CD8-positive, alpha-beta memory T cell (primary cell): ENCODE results near the gene PTPN14. TPM values are rescaled to one million over a fixed set of nuclear protein-coding genes. Genes with fewer than 3 reads are reported as not detected.
A peak's percentile ranks its signal among the peaks of the same experiment; 100 is the strongest.

Source experiments
- CTCF ChIA-PET: fragments of 350-600 bp; sonication (Branson Sonifier 250); formaldehyde crosslinking; loops from one replicate; lab custom pipeline; 2021; ENCODE audit warnings: antibody characterized with exemption; lab: Charles Lee
- POLR2A ChIA-PET: fragments of 350-600 bp; sonication (Branson Sonifier 250); formaldehyde crosslinking; loops from one replicate; lab custom pipeline; 2021; ENCODE audit warnings: antibody characterized with exemption; lab: Charles Lee
- DNase-seq, 5 donors: peaks; one replicate each; pipeline versions ENCODE4 v3.0.0 to v3.0.0-alpha.2; 2020 to 2022; ENCODE audit warnings: mixed read lengths in 1 of 5
- H3K27ac ChIP-seq: one replicate; pipeline ENCODE4 v1.7.0; 2013; ENCODE audit warnings: low read depth, mild to moderate bottlenecking, low read length, moderate library complexity
- H3K27me3 ChIP-seq: 2 replicates; pipeline ENCODE4 v1.7.0; 2013; ENCODE audit warnings: low read length, mild to moderate bottlenecking; ENCODE audit not compliant: insufficient read depth, poor library complexity, severe bottlenecking
- H3K36me3 ChIP-seq: 2 replicates; pipeline ENCODE4 v1.7.0; 2013; ENCODE audit warnings: mild to moderate bottlenecking, low read length, moderate library complexity; ENCODE audit not compliant: insufficient read depth
- H3K4me1 ChIP-seq: 2 replicates; pipeline ENCODE4 v1.7.0; 2013; ENCODE audit warnings: mild to moderate bottlenecking, low read length, moderate library complexity; ENCODE audit not compliant: insufficient read depth
- H3K4me3 ChIP-seq: 2 replicates; pipeline ENCODE4 v1.7.0; 2013; ENCODE audit warnings: mild to moderate bottlenecking, low read length
- H3K9me3 ChIP-seq: 2 replicates; pipeline ENCODE4 v1.7.0; 2013; ENCODE audit warnings: mild to moderate bottlenecking, low read length
- H3K27ac Mint-ChIP-seq, 8 donors: one replicate each; pipeline ENCODE4 v1.8.0; 2020 to 2021; ENCODE audit warnings: mixed read lengths in 8 of 8, mild to moderate bottlenecking in 6 of 8, inconsistent platforms in 3 of 8, moderate library complexity in 3 of 8
- H3K27me3 Mint-ChIP-seq, 2 donors: one replicate each; pipeline ENCODE4 v1.8.0; 2020 to 2021; ENCODE audit warnings: mixed read lengths in 2 of 2, mild to moderate bottlenecking in 1 of 2, moderate library complexity in 1 of 2
- H3K36me3 Mint-ChIP-seq, 3 donors: one replicate each; pipeline ENCODE4 v1.8.0; 2020 to 2021; ENCODE audit warnings: mixed read lengths in 3 of 3, inconsistent platforms in 1 of 3, mild to moderate bottlenecking in 1 of 3
- H3K4me1 Mint-ChIP-seq, 3 donors: one replicate each; pipeline ENCODE4 v1.8.0; 2020 to 2021; ENCODE audit warnings: mixed read lengths in 3 of 3, inconsistent platforms in 1 of 3, mild to moderate bottlenecking in 1 of 3
- H3K4me3 Mint-ChIP-seq, 7 donors: one replicate each; pipeline ENCODE4 v1.8.0; 2020 to 2021; ENCODE audit warnings: mixed read lengths in 7 of 7, mild to moderate bottlenecking in 6 of 7, moderate library complexity in 4 of 7, inconsistent platforms in 2 of 7
- H3K9me3 Mint-ChIP-seq, 5 donors: one replicate each; pipeline ENCODE4 v1.8.0; 2020 to 2022; ENCODE audit warnings: mixed read lengths in 5 of 5, mild to moderate bottlenecking in 3 of 5, moderate library complexity in 2 of 5, inconsistent platforms in 1 of 5
- polyA plus RNA-seq: library from polyadenylated mRNA; unstranded; fragments of 300-500 nt; fragmentation: Illumina TruSeq; gene quantifications from one replicate; pipeline ENCODE4 v1.2.3, GENCODE V29; 2021
- total RNA-seq, 2 experiments: library from RNA; stranded (reverse); gene quantifications; one replicate each; pipeline ENCODE4 v1.2.3, GENCODE V29; 2021

Gene PTPN14
- total and polyA plus RNA-seq, 3 experiments from 2014 or later: 0.70 to 0.91 (median 0.79) TPM

DNA sequence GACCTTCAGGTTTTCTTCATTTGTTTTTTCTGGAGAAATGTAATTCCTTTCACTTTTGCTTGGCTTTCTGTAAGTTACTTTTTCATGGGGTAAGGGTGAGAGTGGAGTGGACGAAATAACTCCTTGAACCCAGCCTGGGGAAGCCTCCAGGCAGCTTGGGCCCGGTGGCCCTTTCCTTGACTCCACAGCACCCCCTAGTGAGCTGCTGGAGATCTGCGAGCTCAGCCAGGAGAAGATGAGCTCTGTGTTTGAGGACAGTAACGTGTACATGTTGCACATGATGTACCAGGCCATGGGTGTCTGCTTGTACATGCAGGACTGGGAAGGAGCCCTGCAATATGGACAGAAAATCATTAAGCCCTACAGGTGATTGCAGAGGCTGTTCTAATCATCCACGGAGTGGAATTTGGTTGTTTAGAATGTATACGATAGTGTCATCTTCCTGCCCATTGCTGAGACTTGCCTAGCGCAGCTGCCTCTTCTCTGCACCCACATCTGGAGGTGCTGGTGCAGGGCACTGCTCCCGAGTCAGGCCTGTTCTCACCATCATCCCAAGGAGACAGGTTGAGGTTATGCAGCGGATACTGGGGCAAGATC, 219.5 kb downstream of the PTPN14 start:
- DNase-seq: peak; percentile 16 to 55 (median 29)
- no peak overlapping the region for H3K4me3 Mint-ChIP-seq
- H3K27me3 Mint-ChIP-seq: no peaks in the 10 kb centered on the region
- ChIA-PET POLR2A (no interaction called here), CTCF (interaction anchor here (0.6 to 11.2 kb wide), 20 partner anchors 8 to 307 kb away, joined by 3 to 356 read pairs (median 4); partner anchors contain the start of gene SMYD2)
- H3K27ac ChIP-seq: no peak overlapping the region
- no peak overlapping the region for H3K4me3 ChIP-seq
- H3K36me3 Mint-ChIP-seq: peaks cover 5 to 83% (median 15%) of the 10 kb centered on the region in 3 donors
- no peaks in the 10 kb centered on the region for H3K9me3 ChIP-seq
- H3K9me3 Mint-ChIP-seq: no peaks in the 10 kb centered on the region
- no peaks in the 10 kb centered on the region for H3K27me3 ChIP-seq
- no peaks in the 10 kb centered on the region for H3K4me1 ChIP-seq
- peaks cover 5% of the 10 kb centered on the region for H3K36me3 ChIP-seq
- H3K4me1 Mint-ChIP-seq: peaks cover 0 to 14% (median 5%) of the 10 kb centered on the region in 3 donors
- H3K27ac Mint-ChIP-seq: peak overlapping the region in 1 of 8 donors; percentile 65

GRCh38 chr1:214331180-214331579, 220.2 kb downstream of the PTPN14 start:
- no peaks in the 10 kb centered on the region for H3K9me3 ChIP-seq
- H3K27ac ChIP-seq: no peak overlapping the region
- no peak overlapping the region for H3K4me3 Mint-ChIP-seq
- H3K27ac Mint-ChIP-seq: no peak overlapping the region
- no peaks in the 10 kb centered on the region for H3K27me3 Mint-ChIP-seq
- peaks cover 5% of the 10 kb centered on the region for H3K36me3 ChIP-seq
- no peak for DNase-seq
- H3K4me3 ChIP-seq: no peak overlapping the region
- H3K4me1 Mint-ChIP-seq: peaks cover 0 to 14% (median 5%) of the 10 kb centered on the region in 3 donors
- no peaks in the 10 kb centered on the region for H3K4me1 ChIP-seq
- peaks cover 0 to 84% (median 15%) of the 10 kb centered on the region in 3 donors for H3K36me3 Mint-ChIP-seq
- ChIA-PET POLR2A (no interaction called here), CTCF (interaction anchor here (0.7 to 11.2 kb wide), 13 partner anchors 9 to 294 kb away, joined by 3 to 356 read pairs (median 5); partner anchors contain the start of gene SMYD2)
- no peaks in the 10 kb centered on the region for H3K9me3 Mint-ChIP-seq
- H3K27me3 ChIP-seq: no peaks in the 10 kb centered on the region

- no peaks in the 10 kb centered on the region for H3K27me3 ChIP-seq
- no peaks in the 10 kb centered on the region for H3K27me3 Mint-ChIP-seq
- no peaks in the 10 kb centered on the region for H3K4me1 ChIP-seq
- no peak for DNase-seq
- H3K27ac Mint-ChIP-seq: peak overlapping the region in 1 of 8 donors; percentile 57
- peaks cover 5% of the 10 kb centered on the region for H3K36me3 ChIP-seq
- CTCF ChIA-PET: interaction anchor here (1.5 to 11.2 kb wide), 7 partner anchors 15 to 167 kb away, joined by 3 to 356 read pairs (median 43); partner anchors contain the start of gene SMYD2
- H3K27ac ChIP-seq: no peak overlapping the region
- no peaks in the 10 kb centered on the region for H3K9me3 Mint-ChIP-seq
- H3K4me3 ChIP-seq: no peak overlapping the region
- peaks cover 0 to 81% (median 15%) of the 10 kb centered on the region in 3 donors for H3K36me3 Mint-ChIP-seq
- H3K9me3 ChIP-seq: no peaks in the 10 kb centered on the region
- POLR2A ChIA-PET: no interaction called here
- no peak overlapping the region for H3K4me3 Mint-ChIP-seq
- peaks cover 0 to 14% (median 5%) of the 10 kb centered on the region in 3 donors for H3K4me1 Mint-ChIP-seq
Observed at GRCh38 chr1:214330715-214331114, 220.7 kb downstream of the PTPN14 start.

- Mint-ChIP-seq H3K27me3 (no peaks in the 10 kb centered on the region), H3K4me3 (no peak overlapping the region), H3K4me1 (peaks cover 0 to 14% (median 5%) of the 10 kb centered on the region in 3 donors), H3K36me3 (peaks cover 0 to 82% (median 12%) of the 10 kb centered on the region in 3 donors), H3K9me3 (no peaks in the 10 kb centered on the region), H3K27ac (no peak overlapping the region)
- ChIA-PET POLR2A (no interaction called here), CTCF (interaction anchor here (1.1 to 11.2 kb wide), 9 partner anchors 8 to 308 kb away, joined by 4 to 356 read pairs (median 28); partner anchors contain the start of gene SMYD2)
- H3K4me3 ChIP-seq: no peak overlapping the region
- no peaks in the 10 kb centered on the region for H3K9me3 ChIP-seq
- H3K36me3 ChIP-seq: peaks cover 5% of the 10 kb centered on the region
- no peak overlapping the region for H3K27ac ChIP-seq
- H3K4me1 ChIP-seq: no peaks in the 10 kb centered on the region
- no peaks in the 10 kb centered on the region for H3K27me3 ChIP-seq
- DNase-seq: no peak
Observed at GRCh38 chr1:214330222-214330621, 221.2 kb downstream of the PTPN14 start.

DNA sequence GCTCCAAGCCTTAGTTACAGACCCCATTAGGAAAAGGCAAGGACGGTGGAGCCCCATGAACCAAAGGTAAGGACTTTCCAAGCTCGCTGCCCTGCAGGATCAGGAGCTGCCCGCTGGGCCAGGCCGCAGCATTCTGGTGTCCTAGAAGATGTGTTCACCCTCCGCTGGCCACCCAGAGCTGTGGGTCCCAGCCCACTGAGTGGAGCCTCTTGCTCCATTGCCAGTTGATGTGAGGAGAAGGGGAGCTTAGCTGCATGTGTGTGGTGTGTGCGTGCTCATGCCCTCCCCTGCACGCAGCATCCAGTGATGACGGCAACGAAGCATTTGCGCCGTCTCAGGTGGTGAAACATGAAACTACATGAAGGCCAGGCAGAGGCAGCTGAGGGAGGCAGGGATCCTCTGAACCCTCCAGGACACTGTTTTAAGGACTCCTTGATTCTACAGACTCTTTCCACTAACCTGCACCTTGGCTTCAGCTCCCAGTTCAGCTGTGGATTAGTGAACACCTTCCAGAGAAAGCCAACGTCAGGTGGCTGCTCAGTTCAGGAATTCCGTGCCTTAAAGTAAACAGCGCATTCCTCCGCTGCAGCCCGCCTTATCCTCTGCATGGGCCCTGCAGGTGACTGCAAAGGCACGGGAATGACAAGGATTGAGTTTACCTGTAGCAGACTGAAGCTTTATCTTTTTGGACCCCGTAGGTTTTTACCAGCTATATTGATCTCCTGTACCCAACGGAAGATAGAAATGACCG, 221.8 kb downstream of the PTPN14 start:
- H3K9me3 Mint-ChIP-seq: no peaks in the 10 kb centered on the region
- Histone ChIP-seq H3K9me3 (no peaks in the 10 kb centered on the region), H3K4me3 (no peak overlapping the region), H3K27me3 (no peaks in the 10 kb centered on the region), H3K36me3 (peaks cover 5% of the 10 kb centered on the region), H3K27ac (no peak overlapping the region), H3K4me1 (no peaks in the 10 kb centered on the region)
- DNase-seq: no peak
- H3K4me1 Mint-ChIP-seq: peaks cover 0 to 14% (median 5%) of the 10 kb centered on the region in 3 donors
- H3K27me3 Mint-ChIP-seq: no peaks in the 10 kb centered on the region
- CTCF ChIA-PET: interaction anchor here (0.6 to 11.2 kb wide), 22 partner anchors 8 to 1085 kb away, joined by 3 to 356 read pairs (median 6); partner anchors contain the start of gene SMYD2
- H3K27ac Mint-ChIP-seq: no peak overlapping the region
- peaks cover 0 to 82% (median 14%) of the 10 kb centered on the region in 3 donors for H3K36me3 Mint-ChIP-seq
- no peak overlapping the region for H3K4me3 Mint-ChIP-seq
- POLR2A ChIA-PET: no interaction called here

- H3K9me3 ChIP-seq: no peaks in the 10 kb centered on the region
- no peaks in the 10 kb centered on the region for H3K9me3 Mint-ChIP-seq
- H3K27ac Mint-ChIP-seq: peak overlapping the region in 5 of 8 donors; percentile 38 to 89 (median 52)
- peaks cover 5% of the 10 kb centered on the region for H3K36me3 ChIP-seq
- H3K4me1 ChIP-seq: no peaks in the 10 kb centered on the region
- H3K27me3 ChIP-seq: no peaks in the 10 kb centered on the region
- no peaks in the 10 kb centered on the region for H3K27me3 Mint-ChIP-seq
- ChIA-PET CTCF (interaction anchor here (0.6 to 11.2 kb wide), 27 partner anchors 9 to 1198 kb away, joined by 3 to 356 read pairs (median 5); partner anchors contain the start of gene SMYD2), POLR2A (interaction anchor here (1.1 kb wide), 1 partner anchor 67 kb away, joined by 6 read pairs; no protein-coding TSS in a partner anchor)
- DNase-seq: peak; percentile 57 to 82 (median 66)
- no peak overlapping the region for H3K27ac ChIP-seq
- peaks cover 0 to 83% (median 14%) of the 10 kb centered on the region in 3 donors for H3K36me3 Mint-ChIP-seq
- no peak overlapping the region for H3K4me3 ChIP-seq
- peak overlapping the region in 1 of 7 donors; percentile 68 for H3K4me3 Mint-ChIP-seq
- peaks cover 0 to 14% (median 5%) of the 10 kb centered on the region in 3 donors for H3K4me1 Mint-ChIP-seq
Observed at GRCh38 chr1:214328770-214329469, 222.5 kb downstream of the PTPN14 start.

DNA sequence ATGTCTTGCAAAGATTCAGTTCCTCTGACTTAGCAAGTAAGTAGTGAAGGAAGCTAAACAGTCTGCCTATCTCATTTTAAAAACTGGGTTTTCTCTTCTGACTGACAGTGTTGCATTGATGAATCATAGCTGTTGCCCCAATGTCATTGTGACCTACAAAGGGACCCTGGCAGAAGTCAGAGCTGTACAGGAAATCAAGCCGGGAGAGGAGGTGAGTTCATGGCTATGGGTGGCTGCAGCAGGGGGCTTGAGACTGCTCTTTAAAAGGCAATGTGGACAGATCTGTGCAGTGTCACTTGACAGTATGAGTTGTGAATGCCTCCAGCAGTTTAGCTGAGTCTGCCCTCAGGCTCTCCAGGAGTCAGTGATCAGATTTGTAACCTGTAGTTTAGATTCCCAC, 223.9 kb downstream of the PTPN14 start:
- H3K36me3 Mint-ChIP-seq: peaks cover 0 to 83% (median 14%) of the 10 kb centered on the region in 3 donors
- Histone ChIP-seq H3K27me3 (no peaks in the 10 kb centered on the region), H3K9me3 (no peaks in the 10 kb centered on the region), H3K36me3 (peaks cover 9% of the 10 kb centered on the region), H3K4me1 (no peaks in the 10 kb centered on the region), H3K27ac (no peak overlapping the region), H3K4me3 (no peak overlapping the region)
- DNase-seq: no peak
- peak overlapping the region in 7 of 8 donors; percentile 15 to 80 (median 61) for H3K27ac Mint-ChIP-seq
- ChIA-PET CTCF (interaction anchor here (0.9 to 11.2 kb wide), 8 partner anchors 12 to 75 kb away, joined by 3 to 356 read pairs (median 22); partner anchors contain the start of gene SMYD2), POLR2A (no interaction called here)
- H3K4me1 Mint-ChIP-seq: peaks cover 0 to 14% (median 5%) of the 10 kb centered on the region in 3 donors
- H3K27me3 Mint-ChIP-seq: no peaks in the 10 kb centered on the region
- no peaks in the 10 kb centered on the region for H3K9me3 Mint-ChIP-seq
- H3K4me3 Mint-ChIP-seq: no peak overlapping the region
